CD4-positive, alpha-beta memory T cell (primary cell): Measurements from ENCODE around the gene ST3GAL3. TPM values are rescaled to one million over a fixed set of nuclear protein-coding genes. Genes with fewer than 3 reads are reported as not detected.
"Not testable (repeated sequence)": the region's sequence is repeated elsewhere in the genome, so short reads cannot be mapped to it uniquely, and the experiment has no call there.

Experiments
- CTCF ChIA-PET: fragments of 350-600 bp; sonication (Branson Sonifier 250); formaldehyde crosslinking; loops from one replicate; lab custom pipeline; 2021; ENCODE audit warnings: inconsistent platforms; ENCODE audit not compliant: partially characterized antibody; lab: Charles Lee
- POLR2A ChIA-PET: fragments of 350-600 bp; sonication (Branson Sonifier 250); formaldehyde crosslinking; loops from one replicate; lab custom pipeline; 2021; ENCODE audit not compliant: partially characterized antibody; lab: Charles Lee
- DNase-seq, 5 donors: peaks; one replicate each; pipeline versions ENCODE4 v3.0.0 to v3.0.0-alpha.2; 2020 to 2022; ENCODE audit warnings: mixed read lengths in 1 of 5
- H3K27ac ChIP-seq: one replicate; pipeline ENCODE4 v1.7.0; 2013; ENCODE audit warnings: low read depth, low read length
- H3K27me3 ChIP-seq: 2 replicates; pipeline ENCODE4 v1.7.0; 2013; ENCODE audit warnings: mild to moderate bottlenecking, low read length, moderate library complexity; ENCODE audit not compliant: insufficient read depth
- H3K36me3 ChIP-seq: 2 replicates; pipeline ENCODE4 v1.7.0; 2013; ENCODE audit warnings: mild to moderate bottlenecking, low read length, moderate library complexity; ENCODE audit not compliant: insufficient read depth
- H3K4me1 ChIP-seq: 2 replicates; pipeline ENCODE4 v1.7.0; 2013; ENCODE audit warnings: mild to moderate bottlenecking, low read length, moderate library complexity; ENCODE audit not compliant: insufficient read depth
- H3K4me3 ChIP-seq, 2 donors: one replicate each; pipeline ENCODE4 v1.7.0; 2013; ENCODE audit warnings: low read length in 2 of 2, mild to moderate bottlenecking in 1 of 2
- H3K9me3 ChIP-seq, 2 donors: one replicate each; pipeline ENCODE4 v1.7.0; 2013; ENCODE audit warnings: low read length in 2 of 2, control low read depth in 1 of 2; ENCODE audit not compliant: control insufficient read depth in 1 of 2
- H3K27ac Mint-ChIP-seq, 7 donors: one replicate each; pipeline ENCODE4 v1.8.0; 2020 to 2021; ENCODE audit warnings: mixed read lengths in 7 of 7, mild to moderate bottlenecking in 6 of 7, inconsistent platforms in 3 of 7, moderate library complexity in 3 of 7
- H3K27me3 Mint-ChIP-seq, 2 donors: one replicate each; pipeline ENCODE4 v1.8.0; 2020 to 2021; ENCODE audit warnings: mixed read lengths in 2 of 2
- H3K36me3 Mint-ChIP-seq, 2 donors: one replicate each; pipeline ENCODE4 v1.8.0; 2020 to 2021; ENCODE audit warnings: mixed read lengths in 2 of 2, inconsistent platforms in 1 of 2, mild to moderate bottlenecking in 1 of 2
- H3K4me1 Mint-ChIP-seq, 4 donors: one replicate each; pipeline ENCODE4 v1.8.0; 2020 to 2021; ENCODE audit warnings: mixed read lengths in 4 of 4, mild to moderate bottlenecking in 1 of 4
- H3K4me3 Mint-ChIP-seq, 8 donors: one replicate each; pipeline ENCODE4 v1.8.0; 2020 to 2021; ENCODE audit warnings: mixed read lengths in 8 of 8, mild to moderate bottlenecking in 7 of 8, moderate library complexity in 6 of 8, inconsistent platforms in 3 of 8
- H3K9me3 Mint-ChIP-seq, 8 donors: one replicate each; pipeline ENCODE4 v1.8.0; 2020 to 2021; ENCODE audit warnings: mixed read lengths in 8 of 8, mild to moderate bottlenecking in 5 of 8, inconsistent platforms in 3 of 8, moderate library complexity in 1 of 8
- intact Hi-C: fragments of 100-400 bp; cut with micrococcal nuclease; formaldehyde crosslinking; loops from one replicate; pipeline ENCODE4 v1.15.1; 2023
- polyA plus RNA-seq, 2 donors: library from polyadenylated mRNA; unstranded; fragments of 300-500 nt; fragmentation: Illumina TruSeq; gene quantifications; one replicate each; pipeline ENCODE4 v1.2.3, GENCODE V29; 2021
- total RNA-seq, 2 experiments: library from RNA; stranded (reverse); gene quantifications; one replicate each; pipeline ENCODE4 v1.2.3, GENCODE V29; 2021

Gene ST3GAL3
- total and polyA plus RNA-seq, 4 experiments from 2014 or later = 6.1 to 29.6 (median 16.3) TPM

DNA sequence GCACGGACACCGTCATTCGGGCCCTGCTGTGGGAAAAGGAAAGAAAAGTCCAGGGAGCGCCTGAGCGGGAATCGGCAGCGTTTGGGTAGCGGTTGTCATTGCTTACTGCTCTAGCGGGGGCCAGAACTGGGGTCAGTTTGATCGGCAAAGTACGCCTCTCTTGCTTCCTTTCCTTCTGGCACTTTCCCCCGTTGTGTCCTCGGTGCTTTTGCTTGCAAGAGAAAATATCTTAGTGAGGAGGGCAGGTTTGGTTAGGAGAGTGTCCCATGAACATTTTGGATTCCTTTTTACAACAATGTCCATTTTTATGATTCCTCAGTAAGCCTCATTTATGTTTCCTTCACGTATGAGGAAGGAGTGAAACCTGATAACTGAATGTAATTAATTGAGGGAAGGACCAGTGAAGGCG is 670 bp downstream of the ST3GAL3 start:
- peak overlapping the region; percentile 88 to 94 (median 90) for H3K4me3 Mint-ChIP-seq
- intact Hi-C loops = loop anchor here (5.0 kb wide), 1 partner anchor 256 kb away; the partner anchor contains the start of gene HYI
- H3K27me3 Mint-ChIP-seq = no peaks in the 10 kb centered on the region
- Histone ChIP-seq H3K27ac (peak overlapping the region; percentile 55), H3K9me3 (no peaks in the 10 kb centered on the region), H3K27me3 (no peaks in the 10 kb centered on the region), H3K36me3 (peaks cover 14% of the 10 kb centered on the region), H3K4me1 (peaks cover 16% of the 10 kb centered on the region), H3K4me3 (peak overlapping the region; percentile 25 to 79)
- H3K27ac Mint-ChIP-seq = peak overlapping the region; percentile 61 to 89 (median 85)
- H3K9me3 Mint-ChIP-seq = no peaks in the 10 kb centered on the region
- H3K4me1 Mint-ChIP-seq = peaks cover 16 to 34% (median 25%) of the 10 kb centered on the region in 4 donors
- POLR2A ChIA-PET = interaction anchor here (3.9 kb wide), 1 partner anchor 58 kb away, joined by 41 read pairs; the partner anchor contains the start of gene KDM4A
- no peak for DNase-seq
- CTCF ChIA-PET = no interaction called here
- peaks cover 17 to 34% of the 10 kb centered on the region in 2 donors for H3K36me3 Mint-ChIP-seq

DNA sequence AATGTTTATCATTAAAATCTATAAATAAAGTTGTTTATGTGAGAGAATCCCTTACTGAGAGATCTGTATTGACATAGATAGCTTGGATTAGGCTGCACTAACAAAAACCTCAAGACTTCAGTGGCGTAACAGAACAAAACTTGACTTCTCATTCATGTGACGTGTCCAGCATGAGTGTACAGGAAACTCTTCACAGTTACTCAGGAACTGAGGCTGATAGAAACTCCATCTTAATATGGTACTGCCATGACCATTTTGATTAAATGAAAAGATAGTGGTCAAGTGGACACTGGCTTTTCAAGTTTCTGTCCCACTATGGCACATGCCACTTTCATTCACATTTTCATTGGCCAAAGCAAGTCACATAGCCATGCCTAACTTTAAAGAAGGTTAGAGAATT is 3.7 kb downstream of the ST3GAL3 start:
- intact Hi-C loops = no loop called here
- Mint-ChIP-seq H3K27ac (no peak overlapping the region), H3K36me3 (peaks cover 9 to 10% of the 10 kb centered on the region in 2 donors), H3K27me3 (no peaks in the 10 kb centered on the region), H3K4me1 (peaks cover 18 to 29% (median 22%) of the 10 kb centered on the region in 4 donors), H3K9me3 (no peaks in the 10 kb centered on the region), H3K4me3 (no peak overlapping the region)
- Histone ChIP-seq H3K27me3 (no peaks in the 10 kb centered on the region), H3K36me3 (no peaks in the 10 kb centered on the region), H3K27ac (no peak overlapping the region), H3K9me3 (no peaks in the 10 kb centered on the region), H3K4me1 (peaks cover 16% of the 10 kb centered on the region), H3K4me3 (no peak overlapping the region)
- ChIA-PET POLR2A (no interaction called here), CTCF (no interaction called here)
- no peak for DNase-seq

DNA sequence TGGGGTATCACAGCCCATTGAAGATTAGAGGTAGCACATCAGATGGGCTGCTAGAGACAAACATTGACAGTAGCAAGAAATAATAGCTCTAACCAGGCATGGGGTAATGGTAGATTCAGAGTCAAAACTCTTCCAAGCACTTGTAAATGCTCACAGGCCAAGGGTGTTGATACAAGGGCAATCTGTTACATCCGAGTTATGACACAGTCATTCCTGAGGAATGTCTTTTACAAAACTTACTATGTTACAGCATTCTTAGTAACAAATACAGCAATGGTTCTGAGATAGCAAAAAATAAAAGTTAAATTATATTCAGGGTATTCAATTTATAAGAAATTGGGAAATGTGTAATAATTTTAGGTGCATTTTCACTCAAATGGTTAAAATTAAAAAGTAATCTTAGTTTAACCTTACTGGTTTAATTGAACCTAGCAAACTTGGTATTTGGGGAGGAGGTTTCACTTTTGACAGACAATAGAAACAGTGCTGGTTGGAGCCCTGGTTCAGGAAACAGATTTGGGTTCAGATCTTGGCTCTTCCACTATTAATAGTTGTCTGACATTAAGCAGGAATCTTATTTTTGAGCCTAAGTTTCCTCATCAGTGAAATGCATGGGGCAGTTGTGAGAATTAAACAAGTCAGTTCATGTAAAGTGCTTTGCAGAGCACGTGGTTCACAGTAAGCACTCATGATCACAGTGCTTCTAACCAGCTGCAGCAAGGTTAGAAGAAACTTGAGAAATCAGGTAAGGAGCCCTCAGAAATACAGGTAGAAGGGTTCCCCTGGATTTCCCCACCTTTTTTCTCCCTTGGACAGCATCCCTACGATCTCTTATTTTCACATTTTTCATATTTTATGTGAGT is 4.4 kb downstream of the ST3GAL3 start:
- POLR2A ChIA-PET = no interaction called here
- peaks cover 9% of the 10 kb centered on the region for H3K4me1 ChIP-seq
- Mint-ChIP-seq H3K9me3 (no peaks in the 10 kb centered on the region), H3K4me3 (no peak overlapping the region), H3K27ac (no peak overlapping the region), H3K27me3 (no peaks in the 10 kb centered on the region), H3K36me3 (peaks cover 9 to 10% of the 10 kb centered on the region in 2 donors), H3K4me1 (peaks cover 14 to 22% (median 17%) of the 10 kb centered on the region in 4 donors)
- intact Hi-C loops = no loop called here
- no peak overlapping the region for H3K27ac ChIP-seq
- no peaks in the 10 kb centered on the region for H3K9me3 ChIP-seq
- no peaks in the 10 kb centered on the region for H3K27me3 ChIP-seq
- CTCF ChIA-PET = no interaction called here
- no peaks in the 10 kb centered on the region for H3K36me3 ChIP-seq
- DNase-seq = no peak
- no peak overlapping the region for H3K4me3 ChIP-seq

DNA sequence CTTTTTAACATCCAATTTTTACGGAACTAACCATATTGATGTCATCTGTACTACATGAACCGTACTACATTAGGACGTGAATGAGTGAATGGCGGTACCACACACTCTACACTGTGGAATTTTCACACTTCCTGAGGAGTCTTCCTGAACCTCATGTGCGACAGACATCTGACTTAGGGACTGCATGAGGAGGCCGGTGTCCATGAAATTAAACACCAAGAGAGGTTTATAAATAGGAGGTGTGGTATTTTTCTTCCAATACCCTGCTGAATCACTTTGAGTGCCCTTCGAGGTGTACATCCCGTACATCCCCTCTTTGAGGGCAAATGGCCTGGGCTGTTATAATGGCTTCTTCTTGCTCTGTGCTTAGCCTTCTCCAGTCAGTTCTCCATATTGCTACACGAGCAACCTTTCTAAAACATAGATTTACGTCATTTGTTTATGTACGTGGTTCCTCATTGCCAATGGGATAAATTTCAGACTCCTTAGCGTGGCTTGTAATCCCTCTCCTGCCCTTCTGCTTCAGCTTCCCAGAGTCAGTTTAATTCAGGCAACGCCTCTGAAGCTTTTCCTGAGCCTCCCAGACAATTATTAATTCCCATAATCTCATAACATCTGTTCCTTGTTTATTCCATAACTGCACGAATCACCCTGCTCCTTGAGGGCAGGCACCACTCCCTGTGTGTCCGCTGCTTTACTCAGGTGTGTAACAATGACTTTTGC is 9.4 kb downstream of the ST3GAL3 start:
- no peaks in the 10 kb centered on the region for H3K27me3 Mint-ChIP-seq
- Histone ChIP-seq H3K27ac (no peak overlapping the region), H3K27me3 (no peaks in the 10 kb centered on the region), H3K4me3 (no peak overlapping the region), H3K9me3 (no peaks in the 10 kb centered on the region), H3K36me3 (no peaks in the 10 kb centered on the region), H3K4me1 (no peaks in the 10 kb centered on the region)
- CTCF ChIA-PET = no interaction called here
- peaks cover 0 to 5% (median 4%) of the 10 kb centered on the region in 4 donors for H3K4me1 Mint-ChIP-seq
- H3K9me3 Mint-ChIP-seq = no peaks in the 10 kb centered on the region
- POLR2A ChIA-PET = no interaction called here
- H3K4me3 Mint-ChIP-seq = no peak overlapping the region
- no peak overlapping the region for H3K27ac Mint-ChIP-seq
- no peak for DNase-seq
- intact Hi-C loops = no loop called here
- peaks cover 2 to 5% of the 10 kb centered on the region in 2 donors for H3K36me3 Mint-ChIP-seq

DNA sequence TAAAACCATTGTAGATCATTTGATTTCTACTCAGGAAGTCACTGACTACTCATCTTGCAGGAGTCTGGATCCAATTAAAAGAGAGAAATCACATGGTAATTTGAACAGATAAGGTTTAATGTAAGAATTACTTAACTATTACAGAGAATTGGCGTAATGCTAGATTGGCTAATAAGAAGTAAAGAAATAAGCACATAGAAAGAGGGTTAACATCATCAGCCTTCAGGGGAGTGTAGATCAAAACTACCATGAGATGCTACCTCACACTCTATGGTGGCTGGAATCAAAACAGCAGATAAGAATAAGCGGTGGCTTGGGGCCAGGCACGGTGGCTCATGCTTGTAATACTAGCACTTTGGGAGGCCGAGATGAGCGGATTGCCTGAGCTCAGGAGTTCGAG is 11.7 kb downstream of the ST3GAL3 start:
- intact Hi-C loops = no loop called here
- ChIA-PET CTCF (no interaction called here), POLR2A (no interaction called here)
- Histone ChIP-seq H3K27me3 (no peaks in the 10 kb centered on the region), H3K27ac (no peak overlapping the region), H3K4me1 (no peaks in the 10 kb centered on the region), H3K9me3 (no peaks in the 10 kb centered on the region), H3K4me3 (no peak overlapping the region), H3K36me3 (no peaks in the 10 kb centered on the region)
- Mint-ChIP-seq H3K36me3 (peaks cover 0 to 2% of the 10 kb centered on the region in 2 donors), H3K27ac (no peak overlapping the region), H3K4me1 (peaks cover 0 to 10% (median 4%) of the 10 kb centered on the region in 4 donors), H3K9me3 (no peaks in the 10 kb centered on the region), H3K27me3 (no peaks in the 10 kb centered on the region), H3K4me3 (no peak overlapping the region)
- DNase-seq = no peak

DNA sequence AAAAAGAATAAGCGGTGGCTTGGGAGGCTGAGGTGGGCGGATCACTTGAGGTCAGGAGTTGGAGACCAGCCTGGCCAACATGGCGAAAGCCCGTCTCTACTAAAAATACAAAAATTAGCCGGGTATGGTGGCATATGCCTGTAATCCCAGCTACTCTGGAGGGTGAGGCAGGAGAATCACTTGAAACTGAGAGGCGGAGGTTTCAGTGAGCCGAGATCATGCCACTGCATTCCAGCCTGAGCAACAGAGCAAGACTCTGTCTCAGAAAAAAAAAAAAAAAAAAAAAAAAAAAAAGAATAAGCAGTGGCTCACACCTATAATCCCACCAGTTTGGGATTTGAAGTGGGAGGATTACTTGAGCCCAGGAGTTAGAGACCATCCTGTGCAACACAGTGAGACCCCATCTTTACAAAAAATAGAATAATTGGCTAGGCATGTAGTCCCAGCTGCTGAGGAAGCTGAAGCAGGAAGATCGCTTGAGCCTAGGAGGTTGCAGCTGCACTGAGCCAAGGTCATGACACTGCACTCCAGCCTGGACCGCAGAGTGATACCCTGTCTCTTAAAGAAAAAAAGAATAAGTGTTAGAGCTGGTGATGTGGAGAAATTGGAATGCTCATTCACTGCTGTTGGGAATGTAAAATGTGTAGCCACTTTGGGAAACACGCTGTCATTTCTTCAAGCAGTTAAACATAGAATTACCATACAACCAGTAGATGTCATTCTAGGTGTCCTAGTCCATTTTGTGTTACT is 12.5 kb downstream of the ST3GAL3 start:
- H3K27me3 Mint-ChIP-seq, H3K9me3 Mint-ChIP-seq, H3K9me3 ChIP-seq, CTCF ChIA-PET, intact Hi-C loops, H3K27me3 ChIP-seq, H3K4me3 ChIP-seq, H3K36me3 Mint-ChIP-seq, H3K4me1 ChIP-seq, DNase-seq, H3K36me3 ChIP-seq, H3K27ac ChIP-seq, H3K4me3 Mint-ChIP-seq, H3K4me1 Mint-ChIP-seq, H3K27ac Mint-ChIP-seq: not testable (repeated sequence)
- POLR2A ChIA-PET = interaction anchor here (1.1 kb wide), 1 partner anchor 13 kb away, joined by 3 read pairs; the partner anchor contains the start of gene ST3GAL3

DNA sequence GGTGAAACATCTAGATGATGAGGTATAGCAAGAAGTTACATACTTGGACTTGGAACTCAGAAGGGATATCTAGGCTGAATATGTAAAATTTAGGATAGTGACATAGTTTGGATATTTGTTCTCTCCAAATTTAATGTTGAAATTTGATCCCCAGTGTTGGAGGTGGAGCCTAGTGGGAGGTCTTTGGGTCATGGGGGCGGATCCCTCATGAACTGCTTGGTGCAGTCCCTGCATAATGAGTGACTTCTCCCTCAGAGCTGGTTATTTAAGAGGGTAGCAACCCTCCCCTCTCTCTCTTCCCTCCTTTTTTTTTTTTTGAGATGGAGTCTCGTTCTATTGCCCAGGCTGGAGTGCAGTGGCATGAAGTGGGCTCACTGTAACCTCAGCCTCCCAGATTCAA is 15.5 kb downstream of the ST3GAL3 start:
- CTCF ChIA-PET = no interaction called here
- intact Hi-C loops = no loop called here
- Mint-ChIP-seq H3K27ac (no peak overlapping the region), H3K27me3 (no peaks in the 10 kb centered on the region), H3K36me3 (peaks cover under 1 to 2% of the 10 kb centered on the region in 2 donors), H3K4me1 (peaks cover 0 to 9% (median 5%) of the 10 kb centered on the region in 4 donors), H3K9me3 (no peaks in the 10 kb centered on the region), H3K4me3 (no peak overlapping the region)
- no peaks in the 10 kb centered on the region for H3K9me3 ChIP-seq
- H3K27me3 ChIP-seq = no peaks in the 10 kb centered on the region
- POLR2A ChIA-PET = no interaction called here
- H3K4me3 ChIP-seq = no peak overlapping the region
- no peaks in the 10 kb centered on the region for H3K4me1 ChIP-seq
- no peak overlapping the region for H3K27ac ChIP-seq
- H3K36me3 ChIP-seq = no peaks in the 10 kb centered on the region
- no peak for DNase-seq
